NCI-H748 treated with DMSO at 0.1 percent for 48 hours (cell line): ENCODE results near the gene ENPP6.

ENCODE experiments used
- DNase-seq: peaks from one replicate; lab custom pipeline; 2025; lab: John Stamatoyannopoulos, UW

The ENPP6 gene

GRCh38 chr4:184190711-184191110 lies 27.0 kb downstream of the ENPP6 start:
- no peak for DNase-seq

- no peak for DNase-seq
Observed at GRCh38 chr4:184189966-184190365, 27.7 kb downstream of the ENPP6 start.

- no peak for DNase-seq
Observed at GRCh38 chr4:184188443-184189400, 29.0 kb downstream of the ENPP6 start.

- no peak for DNase-seq
Observed at GRCh38 chr4:184177271-184177670, 40.4 kb downstream of the ENPP6 start.

- DNase-seq: no peak
Observed at GRCh38 chr4:184174571-184175488, 42.8 kb downstream of the ENPP6 start.

GRCh38 chr4:184171011-184171410 lies 46.7 kb downstream of the ENPP6 start:
- peak; percentile 21 for DNase-seq

GRCh38 chr4:184169225-184169867 lies 48.3 kb downstream of the ENPP6 start:
- no peak for DNase-seq

GRCh38 chr4:184168406-184169019 lies 49.2 kb downstream of the ENPP6 start:
- no peak for DNase-seq

GRCh38 chr4:184167576-184167975 lies 50.1 kb downstream of the ENPP6 start:
- no peak for DNase-seq

- DNase-seq: no peak
Observed at GRCh38 chr4:184166736-184167135, 50.9 kb downstream of the ENPP6 start.

- no peak for DNase-seq
Observed at GRCh38 chr4:184165291-184165690, 52.4 kb downstream of the ENPP6 start.

- peak; percentile 3 for DNase-seq
Observed at GRCh38 chr4:184163813-184164212, 53.9 kb downstream of the ENPP6 start.

- no peak for DNase-seq
Observed at GRCh38 chr4:184162596-184162995, 55.1 kb downstream of the ENPP6 start.

- DNase-seq: no peak
Observed at GRCh38 chr4:184157322-184157721, 60.4 kb downstream of the ENPP6 start.

GRCh38 chr4:184156163-184156920 lies 61.3 kb downstream of the ENPP6 start:
- DNase-seq: no peak

- DNase-seq: no peak
Observed at GRCh38 chr4:184154199-184154598, 63.5 kb downstream of the ENPP6 start.

- DNase-seq: no peak
Observed at GRCh38 chr4:184153781-184154180, 63.9 kb downstream of the ENPP6 start.

- DNase-seq: no peak
Observed at GRCh38 chr4:184151988-184152485, 65.6 kb downstream of the ENPP6 start.

GRCh38 chr4:184150102-184150839 lies 67.4 kb downstream of the ENPP6 start:
- DNase-seq: no peak
